Body of pancreas (tissue), 4 donors: Measurements from ENCODE around the gene FXYD3.

Source experiments
- POLR2A ChIP-seq, 3 donors: fragments of 450-650 bp; IDR thresholded peaks; one replicate each; pipeline ENCODE4 v1.6.1; 2016; ENCODE audit warnings: antibody characterized with exemption in 3 of 3, mild to moderate bottlenecking in 2 of 3
- TF ChIP-seq, protein P1 (sequence below), 7 experiments: fragments of 450-650 bp in 4 of 7; fragments of 200-600 bp in 3 of 7; sonication (generic) in 3 of 7; IDR thresholded peaks; one replicate each; pipeline ENCODE4 v1.5.1; 2016 to 2019; ENCODE audit warnings: antibody characterized with exemption in 7 of 7

- TF ChIP-seq, protein P1, sequence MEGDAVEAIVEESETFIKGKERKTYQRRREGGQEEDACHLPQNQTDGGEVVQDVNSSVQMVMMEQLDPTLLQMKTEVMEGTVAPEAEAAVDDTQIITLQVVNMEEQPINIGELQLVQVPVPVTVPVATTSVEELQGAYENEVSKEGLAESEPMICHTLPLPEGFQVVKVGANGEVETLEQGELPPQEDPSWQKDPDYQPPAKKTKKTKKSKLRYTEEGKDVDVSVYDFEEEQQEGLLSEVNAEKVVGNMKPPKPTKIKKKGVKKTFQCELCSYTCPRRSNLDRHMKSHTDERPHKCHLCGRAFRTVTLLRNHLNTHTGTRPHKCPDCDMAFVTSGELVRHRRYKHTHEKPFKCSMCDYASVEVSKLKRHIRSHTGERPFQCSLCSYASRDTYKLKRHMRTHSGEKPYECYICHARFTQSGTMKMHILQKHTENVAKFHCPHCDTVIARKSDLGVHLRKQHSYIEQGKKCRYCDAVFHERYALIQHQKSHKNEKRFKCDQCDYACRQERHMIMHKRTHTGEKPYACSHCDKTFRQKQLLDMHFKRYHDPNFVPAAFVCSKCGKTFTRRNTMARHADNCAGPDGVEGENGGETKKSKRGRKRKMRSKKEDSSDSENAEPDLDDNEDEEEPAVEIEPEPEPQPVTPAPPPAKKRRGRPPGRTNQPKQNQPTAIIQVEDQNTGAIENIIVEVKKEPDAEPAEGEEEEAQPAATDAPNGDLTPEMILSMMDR (IDR thresholded peaks at IDR 0.05): no peak
- TF ChIP-seq POLR2A (IDR thresholded peaks at IDR 0.05): no peak
These were observed 35.8 kb downstream of the FXYD3 start for GRCh38 chr19:35151273-35152065.
